NCI-H2196 treated with DMSO at 0.1 percent for 48 hours (cell line): ENCODE data around the gene RHOU.

ENCODE experiments used
- DNase-seq: peaks from one replicate; lab custom pipeline; 2025; ENCODE audit not compliant: unreplicated experiment; lab: John Stamatoyannopoulos, UW

RHOU gene

GRCh38 chr1:228782662-228783417 is 47.6 kb downstream of the RHOU start:
- DNase-seq, result no peak

DNA sequence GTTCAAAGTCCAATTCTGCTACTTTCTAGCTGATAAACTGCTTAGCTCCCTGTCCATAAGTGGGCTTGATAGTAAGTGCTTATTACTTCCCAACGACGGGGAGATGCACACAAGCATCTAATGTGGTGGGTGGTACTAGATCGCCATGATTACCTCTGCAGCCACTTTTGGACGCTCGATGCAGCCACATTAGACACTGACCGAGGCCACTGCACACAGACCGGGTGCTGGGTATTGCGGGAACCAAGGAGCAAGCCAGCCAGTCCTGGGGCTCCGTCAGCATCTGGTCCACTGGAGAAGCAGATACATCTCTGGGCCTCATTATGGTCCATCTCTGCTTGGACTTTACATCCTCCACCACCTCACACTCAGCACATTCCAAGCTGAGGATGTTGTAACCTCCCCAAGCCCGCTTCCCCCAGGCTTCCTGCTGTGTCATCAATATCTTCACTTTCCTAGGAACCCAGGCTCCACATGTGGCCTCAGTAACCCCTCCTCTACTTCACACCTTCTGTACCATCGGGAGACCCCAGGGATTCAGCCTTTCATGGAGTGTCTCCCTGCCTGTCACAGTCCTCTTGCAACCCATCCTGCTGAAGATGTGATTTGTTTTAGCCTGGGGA is 48.2 kb downstream of the RHOU start:
- no peak for DNase-seq

DNA sequence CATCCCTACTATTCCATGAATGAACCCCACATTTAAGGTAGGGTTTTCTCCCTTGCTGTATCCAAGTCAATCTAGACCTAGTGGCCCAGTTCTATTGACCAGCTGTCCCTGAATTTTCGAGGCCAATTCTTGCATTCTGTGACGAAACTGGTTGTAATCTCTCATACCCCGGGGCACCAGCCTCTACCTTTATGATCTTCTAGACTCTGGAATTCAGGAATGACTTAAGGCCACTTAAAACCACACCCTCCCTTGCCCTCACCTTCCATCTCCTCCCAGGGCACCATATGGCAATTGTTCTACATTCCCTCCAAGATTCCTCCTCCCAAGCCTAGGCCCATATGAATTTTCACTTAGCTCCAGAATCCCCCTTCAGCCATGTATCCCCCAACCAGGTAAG is 48.9 kb downstream of the RHOU start:
- no peak for DNase-seq

- DNase-seq, result no peak
Observed at GRCh38 chr1:228785366-228786330, 50.4 kb downstream of the RHOU start.

GRCh38 chr1:228786361-228787129 is 51.3 kb downstream of the RHOU start:
- no peak for DNase-seq

DNA sequence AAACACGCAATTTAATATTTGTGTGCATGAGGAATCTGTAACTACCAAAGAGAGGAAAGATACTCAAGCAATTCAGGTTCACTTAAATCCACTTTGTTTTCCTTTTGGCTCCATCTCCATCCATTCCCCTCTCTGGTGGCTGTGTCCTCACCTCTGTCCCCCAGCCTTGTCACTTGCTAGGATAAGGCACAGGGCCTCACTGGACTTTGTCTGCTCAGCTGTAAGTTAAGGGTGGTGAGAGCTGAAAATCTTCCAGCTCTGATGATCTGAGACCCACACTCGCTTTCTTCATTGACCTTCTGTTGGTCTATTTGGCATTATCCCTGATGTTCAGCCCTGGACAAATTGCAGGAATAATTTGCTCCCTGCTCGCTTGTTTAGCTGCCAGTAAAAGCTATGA is 56.5 kb downstream of the RHOU start:
- DNase-seq, result no peak

GRCh38 chr1:228792601-228793000 is 57.3 kb downstream of the RHOU start:
- peak; percentile 40 for DNase-seq

DNA sequence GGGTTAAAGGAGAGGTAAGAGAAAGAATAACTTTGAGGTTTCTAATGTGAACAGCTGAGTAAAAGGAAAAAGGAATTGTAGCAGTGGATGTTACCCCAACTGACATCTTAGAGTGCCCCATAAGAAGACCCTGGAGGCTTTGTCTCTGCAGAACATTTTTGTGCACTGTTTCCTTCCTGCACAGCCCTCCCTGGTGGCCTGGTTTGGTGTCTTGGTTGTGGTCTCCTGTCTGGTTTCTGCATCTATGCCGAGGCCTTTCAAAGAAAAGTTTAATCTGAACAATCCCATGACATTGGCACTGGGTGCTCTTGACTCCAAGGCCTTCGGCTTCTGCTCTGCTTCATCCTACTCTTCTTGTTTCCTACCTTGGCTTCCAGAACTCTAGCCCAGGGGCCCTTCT is 57.8 kb downstream of the RHOU start:
- DNase-seq, result no peak

- no peak for DNase-seq
Observed at GRCh38 chr1:228794173-228794572, 58.9 kb downstream of the RHOU start.

- no peak for DNase-seq
Observed at GRCh38 chr1:228794810-228795209, 59.5 kb downstream of the RHOU start.

- no peak for DNase-seq
Observed at GRCh38 chr1:228795596-228795995, 60.3 kb downstream of the RHOU start.
